Measurements from ENCODE around the gene TEX11. TPM values are rescaled to one million over a fixed set of nuclear protein-coding genes. Genes with fewer than 3 reads are reported as not detected.

TEX11 gene
- total RNA-seq: not detected in 2 replicates

DNA sequence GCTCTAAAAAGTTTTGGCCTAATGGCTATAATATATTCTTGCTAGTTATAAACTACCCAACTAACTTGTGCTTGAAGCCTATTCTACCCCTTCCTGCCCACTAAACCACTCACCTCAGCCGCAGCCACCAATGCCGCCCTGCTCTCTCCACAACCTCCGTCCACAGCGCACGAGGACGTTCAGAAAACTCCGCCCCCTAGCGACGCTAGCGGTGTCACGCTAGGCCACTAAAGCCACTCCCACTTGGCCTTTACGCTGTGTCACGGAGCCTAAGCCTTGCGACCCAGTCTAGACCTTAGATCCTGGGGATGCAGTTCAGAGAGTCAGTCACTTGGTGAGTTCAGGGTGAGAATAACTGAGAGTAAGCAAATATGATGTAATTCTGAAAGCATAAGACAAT is at the start of gene TEX11:
Gene TEX11 (minus strand): TSS at position 171 of the 400 bp plus-strand sequence. CDS start 922 bp downstream, outside the sequence.

Other genes starting within 250 kb of the TEX11 start
- 0.15 TPM in 1 of 2 replicates, not detected in the other for gene SLC7A3, start 22.4 kb upstream of the TEX11 start, total RNA-seq
- gene SNX12, start 159.6 kb upstream of the TEX11 start, total RNA-seq: 49.6 and 51.0 TPM in 2 replicates
- gene FOXO4, start 187.1 kb upstream of the TEX11 start, total RNA-seq: 3.9 and 6.2 TPM in 2 replicates
- not detected in 2 replicates for gene CXorf65, start 198.0 kb upstream of the TEX11 start, total RNA-seq
- gene IL2RG, start 202.9 kb upstream of the TEX11 start, total RNA-seq: not detected in 2 replicates
- gene MED12, start 209.9 kb upstream of the TEX11 start, total RNA-seq: 24.5 and 27.3 TPM in 2 replicates
- gene NLGN3, start 236.1 kb upstream of the TEX11 start, total RNA-seq: 0.10 and 0.44 TPM in 2 replicates

Measured in cardiac ventricle fibroblast (primary cell).